Stimulated activated CD4-positive, alpha-beta T cell treated with anti-CD3 and anti-CD28 coated beads, Interleukin-4, amount 100 ng/mL, for 1 hour (primary cell): ENCODE results near the gene COX4I2.
"Not testable (repeated sequence)": the region's sequence is repeated elsewhere in the genome, so short reads cannot be mapped to it uniquely, and the experiment has no call there.

Source experiments
- DNase-seq: peaks from one replicate; pipeline ENCODE4 v3.0.0-alpha.2; 2020

COX4I2 gene

DNA sequence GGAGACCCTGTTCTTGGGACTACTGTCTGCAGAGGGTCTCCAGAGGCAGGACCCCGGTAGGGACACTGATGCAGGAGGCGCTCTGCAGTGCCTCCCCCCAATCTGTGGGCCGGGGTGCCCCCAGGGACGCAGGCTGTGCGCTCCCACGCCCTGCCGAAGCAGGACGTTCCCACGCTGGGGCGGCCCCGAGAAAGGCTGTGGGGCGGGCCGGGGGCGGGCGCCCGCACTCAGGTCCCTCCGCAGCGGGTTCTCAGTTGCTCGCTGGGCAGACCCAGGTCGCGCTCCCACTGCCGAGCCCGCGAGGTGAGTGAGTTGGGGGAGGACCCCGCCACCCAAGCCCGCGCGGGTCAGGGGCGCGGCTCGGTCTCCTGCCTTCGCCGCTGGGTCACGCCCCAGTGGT, at the start of gene COX4I2:
Gene COX4I2 (plus strand): TSS at position 253 of the 400 bp plus-strand sequence. CDS start 1,106 bp downstream, outside the sequence.
- no peak for DNase-seq

- DNase-seq, result no peak
These were observed 46.9 kb upstream of the COX4I2 start for GRCh38 chr20:31590717-31591225.

- peak; percentile 22 for DNase-seq
These were observed 44.3 kb upstream of the COX4I2 start for GRCh38 chr20:31593221-31594001.

- DNase-seq, result no peak
These were observed 43.6 kb upstream of the COX4I2 start for GRCh38 chr20:31594002-31594557.

DNA sequence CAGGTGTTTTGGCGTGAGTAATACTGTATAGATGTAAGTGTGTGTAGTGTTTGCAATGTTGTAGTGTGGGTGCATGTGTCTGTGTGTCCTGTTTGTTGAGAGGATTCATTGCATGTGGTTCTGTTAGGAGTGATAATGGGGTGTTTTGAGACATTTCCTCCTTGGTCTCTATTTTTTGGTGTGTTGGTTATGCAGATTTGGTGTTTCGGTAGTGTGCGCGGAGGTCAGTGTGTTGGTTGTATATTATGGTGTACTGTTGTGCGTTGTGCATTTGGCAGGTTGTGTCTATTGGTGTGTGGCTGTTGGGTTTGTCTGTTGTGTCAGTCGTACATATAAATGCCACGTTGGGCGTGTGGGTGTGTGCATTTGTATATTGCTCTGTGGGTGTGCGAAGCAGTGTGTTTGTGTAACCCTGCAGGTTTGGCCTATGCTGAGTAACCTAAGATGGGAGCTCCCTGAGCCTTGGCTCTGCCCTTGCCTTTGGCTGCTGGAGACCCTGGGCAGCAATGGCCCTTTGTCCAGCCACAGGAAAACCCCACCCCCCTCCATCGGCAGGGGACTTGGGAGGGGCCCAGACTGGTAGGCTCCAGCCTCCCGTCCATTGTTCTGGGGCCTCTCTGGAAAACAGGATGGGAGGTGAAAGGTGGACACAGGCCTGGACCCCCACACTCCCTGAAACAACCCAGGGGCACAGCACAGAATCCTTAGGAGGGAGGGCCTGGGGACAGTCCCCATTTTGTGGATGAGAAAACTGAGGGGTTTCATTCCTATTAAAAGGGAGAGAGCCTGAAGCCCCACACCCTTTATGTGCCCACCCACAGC, 42.9 kb upstream of the COX4I2 start:
- DNase-seq, result no peak

DNA sequence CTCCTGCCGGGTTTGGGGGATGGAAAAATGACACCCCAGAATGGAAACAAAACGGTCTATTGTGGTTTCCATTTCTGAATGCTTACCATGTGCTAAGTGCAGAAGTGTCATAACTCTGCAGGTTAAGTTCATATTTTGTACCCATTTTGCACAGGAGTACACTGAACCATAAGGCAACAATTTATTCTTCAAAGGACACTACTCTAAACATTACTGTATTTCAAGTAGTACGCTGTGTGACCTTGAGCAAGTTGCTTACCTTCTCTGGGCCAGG, 42.4 kb upstream of the COX4I2 start:
- no peak for DNase-seq

- no peak for DNase-seq
These were observed 41.9 kb upstream of the COX4I2 start for GRCh38 chr20:31595654-31596411.

DNA sequence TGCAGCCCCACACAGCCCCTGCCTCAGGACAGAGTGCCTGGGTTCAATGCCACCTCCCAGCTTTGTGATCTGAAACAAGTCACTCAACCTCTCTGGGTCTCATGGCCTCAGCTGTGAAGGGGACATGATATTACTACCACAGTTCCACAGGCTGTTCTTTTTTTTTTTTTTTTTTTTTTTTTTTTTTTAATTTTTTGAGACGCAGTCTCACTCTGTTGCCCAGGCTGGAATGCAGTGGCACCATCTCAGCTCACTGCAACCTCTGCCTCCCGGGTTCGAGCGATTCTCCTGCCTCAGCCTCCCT, 41.3 kb upstream of the COX4I2 start:
- DNase-seq, result not testable (repeated sequence)

DNA sequence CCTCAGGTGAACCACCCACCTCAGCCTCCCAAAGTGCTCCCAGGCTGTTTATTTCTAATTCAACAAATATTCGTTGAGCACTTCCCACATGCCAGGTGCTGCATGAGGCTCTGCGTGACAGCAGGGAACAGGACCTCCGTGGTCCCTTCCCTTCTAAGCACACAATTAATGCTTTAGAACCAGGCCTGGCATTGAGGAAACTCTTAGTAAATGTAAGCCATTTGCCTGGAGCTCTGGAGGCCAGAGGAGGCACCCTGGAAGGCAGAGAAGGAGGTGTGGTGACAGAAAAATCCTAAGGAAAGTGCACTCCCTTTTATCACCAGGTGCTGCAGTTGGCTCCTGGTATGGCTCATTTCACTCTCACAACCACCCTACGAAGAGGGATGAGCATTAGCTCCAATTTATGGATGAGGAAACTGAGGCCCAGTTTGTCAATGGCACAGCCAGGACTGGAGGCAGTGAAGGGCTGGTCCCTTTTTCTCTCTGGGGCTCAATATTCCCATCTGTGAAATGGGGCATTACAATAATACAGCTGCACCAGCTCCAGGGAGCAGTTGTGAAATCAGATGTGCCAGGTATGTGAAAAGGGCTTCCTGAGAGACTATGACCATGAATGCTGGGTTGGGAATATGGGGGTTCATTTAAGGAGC, 40.8 kb upstream of the COX4I2 start:
- DNase-seq, result no peak

GRCh38 chr20:31597481-31597855, 40.2 kb upstream of the COX4I2 start:
- no peak for DNase-seq

GRCh38 chr20:31602431-31602778, 35.3 kb upstream of the COX4I2 start:
- no peak for DNase-seq

DNA sequence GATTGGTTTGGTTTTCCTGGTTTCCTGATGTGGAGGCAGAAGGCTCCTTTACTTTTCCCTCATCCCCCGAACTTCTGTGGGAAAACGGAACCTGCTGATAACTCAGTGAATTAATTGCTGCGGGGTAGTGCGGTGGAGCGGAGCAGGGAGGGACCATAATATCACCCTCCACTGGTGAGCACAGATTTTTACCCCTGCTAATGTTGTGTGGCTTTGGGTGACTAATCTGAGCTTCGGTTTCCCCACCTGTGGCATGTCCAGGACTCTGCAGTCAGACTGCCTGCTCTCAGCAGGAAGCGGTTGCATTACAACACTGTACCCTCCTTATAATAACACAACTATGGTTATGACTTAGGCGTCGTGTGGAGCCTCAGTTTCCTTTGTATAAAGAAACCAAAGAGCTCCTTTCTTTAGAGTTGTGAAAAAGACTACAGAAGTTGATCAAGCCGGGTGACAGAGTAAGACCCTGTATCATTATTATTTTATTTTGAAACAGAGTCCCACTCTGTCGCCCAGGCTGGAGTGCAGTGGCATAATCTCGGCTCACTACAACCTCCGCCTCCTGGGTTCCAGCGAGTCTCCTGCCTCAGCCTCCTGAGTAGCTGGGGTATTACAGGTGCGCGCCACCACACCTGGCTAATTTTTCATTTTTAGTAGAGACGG, 34.8 kb upstream of the COX4I2 start:
- peak; percentile 15 for DNase-seq

DNA sequence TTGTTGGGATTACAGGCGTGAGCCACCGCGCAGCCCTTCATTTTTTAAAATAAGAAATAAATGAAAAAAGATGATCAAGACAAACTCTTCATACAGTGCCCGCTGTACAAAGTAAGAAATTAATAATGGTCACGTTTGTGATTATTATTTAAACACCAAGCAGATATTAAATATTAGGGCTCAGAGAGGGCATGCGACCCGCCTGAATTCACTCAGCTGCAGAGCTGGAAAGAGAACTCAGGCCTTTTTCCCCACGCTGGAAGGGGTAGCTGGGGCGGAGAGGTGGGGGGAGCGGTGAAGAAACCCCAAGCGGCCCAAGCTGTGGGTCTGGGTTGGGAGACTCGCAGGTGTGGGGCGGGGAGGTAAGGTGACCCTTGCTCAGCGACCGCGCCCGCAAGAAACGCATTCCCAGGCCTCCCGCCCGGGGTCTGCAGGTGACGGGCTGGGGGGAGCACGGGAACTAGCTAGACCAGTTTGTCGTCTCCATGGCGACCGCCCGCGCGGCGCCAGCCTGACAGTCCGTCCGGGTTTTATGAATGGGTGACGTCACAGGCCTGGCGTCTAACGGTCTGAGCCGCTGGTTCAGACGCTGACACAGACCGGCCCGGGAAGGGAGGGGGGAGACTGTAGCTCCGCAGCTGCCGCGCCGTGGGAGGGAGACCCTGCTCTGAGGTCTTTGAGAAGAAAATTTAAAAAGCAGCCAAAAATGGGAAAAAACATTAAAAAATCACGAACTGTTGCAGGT, 33.7 kb upstream of the COX4I2 start:
- peak; percentile 62 for DNase-seq

DNA sequence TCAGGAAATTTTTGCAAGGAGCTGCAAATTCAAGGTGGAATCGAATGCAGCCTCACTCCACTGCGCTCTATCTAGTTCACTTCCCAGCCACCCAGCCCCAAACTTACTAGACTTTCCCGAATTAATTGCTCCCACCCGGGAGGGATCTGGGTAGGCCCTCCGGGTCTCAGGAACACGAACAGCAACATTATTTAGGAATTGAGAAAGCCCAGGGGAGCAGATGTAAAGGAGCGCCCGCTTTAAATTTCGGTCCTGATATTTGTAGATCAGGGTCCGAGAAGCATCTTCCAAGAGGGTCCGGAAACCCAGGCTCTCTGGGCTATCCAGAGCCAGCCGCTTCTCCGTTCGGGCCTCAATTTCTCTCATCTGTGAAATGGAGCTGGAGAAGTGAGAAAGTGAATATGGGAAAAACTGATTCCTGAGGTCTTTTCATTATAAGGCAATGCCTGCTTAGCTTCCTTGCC, 33.1 kb upstream of the COX4I2 start:
- no peak for DNase-seq

GRCh38 chr20:31605031-31605901, 32.4 kb upstream of the COX4I2 start, which contains the start of gene ID1:
TSS of gene ID1 (plus strand) at chr20:31605289. CDS start at chr20:31605388, 99 bp downstream.
- DNase-seq, result peak; percentile 91

DNA sequence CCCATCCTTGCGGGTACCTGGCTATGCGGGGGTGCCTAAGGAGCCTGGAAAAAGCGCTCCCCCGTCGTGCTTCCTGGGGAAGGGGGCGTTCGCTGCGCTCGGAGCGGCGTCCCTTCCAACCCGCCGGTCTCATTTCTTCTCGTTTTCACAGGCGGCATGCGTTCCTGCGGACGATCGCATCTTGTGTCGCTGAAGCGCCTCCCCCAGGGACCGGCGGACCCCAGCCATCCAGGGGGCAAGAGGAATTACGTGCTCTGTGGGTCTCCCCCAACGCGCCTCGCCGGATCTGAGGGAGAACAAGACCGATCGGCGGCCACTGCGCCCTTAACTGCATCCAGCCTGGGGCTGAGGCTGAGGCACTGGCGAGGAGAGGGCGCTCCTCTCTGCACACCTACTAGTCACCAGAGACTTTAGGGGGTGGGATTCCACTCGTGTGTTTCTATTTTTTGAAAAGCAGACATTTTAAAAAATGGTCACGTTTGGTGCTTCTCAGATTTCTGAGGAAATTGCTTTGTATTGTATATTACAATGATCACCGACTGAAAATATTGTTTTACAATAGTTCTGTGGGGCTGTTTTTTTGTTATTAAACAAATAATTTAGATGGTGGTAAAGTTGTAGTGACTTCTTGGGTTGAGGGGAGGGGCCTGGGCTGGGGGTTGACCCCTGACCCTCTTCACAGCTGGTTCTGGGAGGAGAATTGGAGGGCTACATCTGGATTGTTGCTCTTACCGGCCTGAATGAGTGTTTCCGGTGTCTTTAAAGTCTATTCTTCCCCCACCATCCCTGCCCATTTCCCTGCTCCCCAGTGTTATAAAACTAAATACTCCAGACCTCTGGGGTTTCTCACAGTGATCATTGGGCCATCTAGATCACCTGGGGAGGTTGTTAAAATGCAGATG, 31.6 kb upstream of the COX4I2 start:
- peak; percentile 10 for DNase-seq

- DNase-seq, result no peak
These were observed 30.7 kb upstream of the COX4I2 start for GRCh38 chr20:31606804-31607639.

DNA sequence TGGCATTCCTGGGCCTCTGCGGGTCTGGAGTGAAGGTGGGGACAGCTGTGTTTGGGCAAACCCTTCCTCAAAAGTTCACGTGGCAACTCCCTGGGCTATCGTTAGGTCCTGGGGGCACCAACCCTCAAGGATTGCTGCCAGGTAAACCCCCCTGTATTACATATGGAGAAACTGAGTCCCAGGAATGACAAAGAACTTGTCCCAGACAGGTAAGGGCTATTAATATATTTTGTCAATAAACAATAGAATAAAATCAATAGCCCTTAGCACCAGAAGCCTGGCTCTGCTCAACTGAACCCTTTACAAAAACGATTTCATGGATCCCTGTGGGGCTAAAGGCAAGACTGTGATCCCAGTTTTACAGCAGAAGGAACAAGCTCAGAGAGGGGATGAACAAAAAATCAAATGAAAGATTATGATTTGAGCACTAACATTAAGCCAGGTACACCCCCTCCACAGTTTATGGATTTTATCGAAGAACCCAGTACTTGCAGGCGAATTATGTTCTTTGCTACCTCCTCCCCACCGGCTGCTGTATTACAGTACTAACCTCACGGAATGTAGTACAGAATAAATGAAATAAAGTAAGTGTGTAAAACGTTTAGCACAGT, 30.0 kb upstream of the COX4I2 start:
- DNase-seq, result no peak
